Measurements from ENCODE around the gene DUSP7. TPM values are rescaled to one million over a fixed set of nuclear protein-coding genes. Genes with fewer than 3 reads are reported as not detected.
A peak's percentile ranks its signal among the peaks of the same experiment; 100 is the strongest.

The DUSP7 gene
- total and polyA plus RNA-seq, 5 donors from 2014 or later: 3.0 to 12.7 (median 3.5) TPM

DNA sequence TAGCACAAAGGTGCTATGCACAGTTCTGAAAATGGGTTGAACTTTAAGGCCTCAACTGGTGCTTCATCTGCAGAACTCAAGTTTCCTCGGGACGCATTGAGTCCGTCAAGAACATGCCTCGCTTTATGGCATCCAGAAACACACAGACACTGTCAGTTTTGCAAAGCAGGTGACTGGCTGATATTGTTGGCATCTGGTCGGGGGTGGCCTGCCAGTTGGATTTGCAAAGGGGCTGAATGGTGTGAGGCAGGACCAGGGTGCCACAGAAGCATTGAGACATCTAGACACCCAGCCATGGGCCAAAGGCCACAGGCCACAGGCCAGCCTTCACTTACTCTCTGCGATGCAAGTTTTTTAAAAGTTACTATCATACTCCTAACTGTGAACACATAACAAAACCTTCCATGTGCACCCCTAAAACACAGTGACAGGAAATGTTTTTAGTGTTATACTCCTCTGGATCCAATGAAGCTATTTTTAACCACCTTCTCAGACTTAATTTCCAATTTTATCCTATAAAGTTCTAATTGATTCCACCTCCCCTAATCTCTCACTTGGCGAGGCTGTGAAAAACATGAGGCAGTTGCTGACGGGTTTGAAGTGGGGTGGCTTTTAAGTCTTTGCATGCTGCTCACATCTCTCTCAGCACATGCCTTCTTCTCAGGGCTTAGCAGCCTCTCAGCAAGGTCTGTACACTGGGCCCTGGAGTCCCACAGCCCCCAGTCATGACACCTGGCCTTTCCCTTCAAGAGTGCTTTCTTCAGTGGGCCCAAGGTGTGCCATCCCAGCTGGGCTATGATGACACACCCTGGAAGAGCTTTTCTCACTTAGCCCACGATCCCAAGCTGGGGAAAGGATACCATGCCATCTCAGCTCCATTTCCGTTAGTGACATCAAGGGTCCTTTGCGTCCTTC lies 38.5 kb upstream of the DUSP7 start:
- no peaks in the 10 kb centered on the region for H3K27me3 ChIP-seq (ENCODE audit: control insufficient read depth, insufficient read depth, low read length)
- no peak overlapping the region for H3K4me3 ChIP-seq (ENCODE audit: low read depth, low read length)
- no peaks in the 10 kb centered on the region for H3K4me1 Mint-ChIP-seq
- no peaks in the 10 kb centered on the region for H3K27me3 Mint-ChIP-seq
- H3K4me1 ChIP-seq (ENCODE audit: control insufficient read depth, insufficient read depth, low read length, poor library complexity, severe bottlenecking): no peaks in the 10 kb centered on the region
- no peak overlapping the region for H3K4me3 Mint-ChIP-seq
- no peaks in the 10 kb centered on the region for H3K36me3 Mint-ChIP-seq
- ATAC-seq (ENCODE audit: low read depth in 2 of 2): no peak
- DNase-seq: no peak
- no peaks in the 10 kb centered on the region for H3K9me3 ChIP-seq (ENCODE audit: control insufficient read depth in 2 of 2, low read length in 2 of 2)
- no peaks in the 10 kb centered on the region for H3K36me3 ChIP-seq (ENCODE audit: control insufficient read depth, insufficient read depth, low read length)
- no peak overlapping the region for H3K27ac ChIP-seq (ENCODE audit: insufficient read depth, low read length, poor library complexity, severe bottlenecking)
- peak overlapping the region in 1 of 3 donors; percentile 15 for H3K27ac Mint-ChIP-seq
- peaks cover 0 to 1% (median 0%) of the 10 kb centered on the region in 7 donors for H3K9me3 Mint-ChIP-seq

DNA sequence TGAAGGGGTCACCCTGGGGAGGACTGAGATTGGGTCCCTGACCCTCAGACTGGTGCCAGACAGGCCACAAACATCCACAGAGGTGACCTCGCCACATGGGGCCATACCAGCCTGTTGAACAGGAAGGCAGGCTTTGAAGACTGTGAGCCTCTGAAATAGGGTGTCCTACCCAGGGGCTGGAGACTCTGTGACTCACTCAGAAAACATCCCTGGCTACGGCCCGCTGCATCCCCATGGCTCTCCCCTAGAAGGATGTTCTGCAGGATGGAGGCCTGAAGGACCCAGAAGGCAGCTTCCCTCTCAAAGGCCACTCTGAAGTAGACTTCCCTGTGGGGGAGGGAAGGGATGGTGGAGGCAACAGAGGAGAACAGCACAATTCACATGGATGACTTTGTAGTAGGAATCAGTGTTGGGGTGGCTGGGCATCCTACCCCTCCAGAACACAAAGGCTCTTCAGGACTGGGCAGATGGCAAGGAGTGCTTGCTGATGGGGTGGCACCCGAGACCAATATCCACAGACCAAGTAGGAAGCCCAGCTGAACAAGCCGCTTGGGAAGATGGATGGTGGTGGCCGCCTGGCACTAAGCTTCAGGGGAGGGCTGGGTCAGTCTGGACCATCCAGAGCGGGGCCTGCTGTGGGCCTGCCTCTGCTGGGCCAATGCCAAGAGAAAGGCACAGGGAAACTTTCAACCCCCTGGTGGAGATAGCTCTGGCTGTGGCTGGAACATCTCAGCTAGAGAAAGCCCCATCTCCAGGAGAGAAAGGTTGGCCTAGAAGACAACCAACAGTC lies 37.6 kb upstream of the DUSP7 start:
- DNase-seq (no peak), ATAC-seq (ENCODE audit: low read depth in 2 of 2) (no peak)
- H3K27ac ChIP-seq (ENCODE audit: insufficient read depth, low read length, poor library complexity, severe bottlenecking): no peak overlapping the region
- no peaks in the 10 kb centered on the region for H3K36me3 Mint-ChIP-seq
- no peak overlapping the region for H3K4me3 ChIP-seq (ENCODE audit: low read depth, low read length)
- H3K36me3 ChIP-seq (ENCODE audit: control insufficient read depth, insufficient read depth, low read length): no peaks in the 10 kb centered on the region
- no peaks in the 10 kb centered on the region for H3K9me3 ChIP-seq (ENCODE audit: control insufficient read depth in 2 of 2, low read length in 2 of 2)
- H3K27me3 Mint-ChIP-seq: no peaks in the 10 kb centered on the region
- no peak overlapping the region for H3K27ac Mint-ChIP-seq
- H3K27me3 ChIP-seq (ENCODE audit: control insufficient read depth, insufficient read depth, low read length): no peaks in the 10 kb centered on the region
- H3K4me3 Mint-ChIP-seq: no peak overlapping the region
- no peaks in the 10 kb centered on the region for H3K9me3 Mint-ChIP-seq
- H3K4me1 Mint-ChIP-seq: no peaks in the 10 kb centered on the region
- no peaks in the 10 kb centered on the region for H3K4me1 ChIP-seq (ENCODE audit: control insufficient read depth, insufficient read depth, low read length, poor library complexity, severe bottlenecking)

DNA sequence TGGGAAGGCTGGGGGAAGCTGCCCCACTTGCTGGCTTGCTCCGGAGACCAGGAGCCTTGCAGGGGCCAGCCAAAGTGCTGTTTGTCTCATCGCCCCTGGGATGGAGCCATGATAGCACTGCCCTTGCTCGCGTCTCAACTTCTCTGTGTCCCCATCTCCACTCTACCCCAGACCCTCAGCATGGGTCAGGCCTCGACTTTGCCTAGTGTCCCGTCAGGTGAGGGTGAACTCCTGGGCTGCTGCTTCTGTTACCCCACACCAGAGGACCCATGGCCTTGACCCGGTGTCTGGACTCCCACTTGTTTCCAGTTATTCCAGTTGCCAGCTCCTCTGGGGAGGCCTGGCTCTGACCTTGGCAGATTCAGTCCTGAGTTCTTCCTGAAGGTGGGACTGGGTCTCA lies 36.5 kb upstream of the DUSP7 start:
- Mint-ChIP-seq H3K27me3 (no peaks in the 10 kb centered on the region), H3K27ac (no peak overlapping the region), H3K36me3 (no peaks in the 10 kb centered on the region), H3K4me3 (no peak overlapping the region), H3K4me1 (peaks cover 0 to under 1% (median 0%) of the 10 kb centered on the region in 4 donors), H3K9me3 (no peaks in the 10 kb centered on the region)
- no peaks in the 10 kb centered on the region for H3K4me1 ChIP-seq (ENCODE audit: control insufficient read depth, insufficient read depth, low read length, poor library complexity, severe bottlenecking)
- ATAC-seq (ENCODE audit: low read depth in 2 of 2) (no peak), DNase-seq (no peak)
- H3K36me3 ChIP-seq (ENCODE audit: control insufficient read depth, insufficient read depth, low read length): no peaks in the 10 kb centered on the region
- H3K27ac ChIP-seq (ENCODE audit: insufficient read depth, low read length, poor library complexity, severe bottlenecking): no peak overlapping the region
- no peak overlapping the region for H3K4me3 ChIP-seq (ENCODE audit: low read depth, low read length)
- H3K9me3 ChIP-seq (ENCODE audit: control insufficient read depth in 2 of 2, low read length in 2 of 2): no peaks in the 10 kb centered on the region
- no peaks in the 10 kb centered on the region for H3K27me3 ChIP-seq (ENCODE audit: control insufficient read depth, insufficient read depth, low read length)

DNA sequence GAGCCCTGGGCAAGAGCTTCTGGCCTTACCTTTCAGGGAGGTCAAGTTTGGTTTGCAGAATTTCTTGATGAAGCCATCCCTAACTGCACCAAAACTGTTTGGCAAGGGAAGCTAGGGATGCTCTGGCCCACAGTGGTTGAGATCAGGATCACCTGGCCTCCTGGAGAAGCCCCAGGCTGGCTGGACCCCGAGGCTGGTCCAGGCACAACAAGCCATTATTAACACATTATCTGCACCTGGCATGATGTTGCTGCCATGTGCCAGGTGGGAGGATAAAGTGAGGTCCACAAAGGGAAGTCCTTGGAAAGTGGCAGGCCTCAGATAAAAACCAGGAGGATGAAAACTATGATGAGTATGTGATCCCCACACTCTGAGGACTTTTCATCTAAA lies 35.9 kb upstream of the DUSP7 start:
- Histone ChIP-seq H3K4me1 (ENCODE audit: control insufficient read depth, insufficient read depth, low read length, poor library complexity, severe bottlenecking) (peaks cover 3% of the 10 kb centered on the region), H3K4me3 (ENCODE audit: low read depth, low read length) (no peak overlapping the region), H3K27me3 (ENCODE audit: control insufficient read depth, insufficient read depth, low read length) (no peaks in the 10 kb centered on the region), H3K9me3 (ENCODE audit: control insufficient read depth in 2 of 2, low read length in 2 of 2) (no peaks in the 10 kb centered on the region), H3K27ac (ENCODE audit: insufficient read depth, low read length, poor library complexity, severe bottlenecking) (no peak overlapping the region), H3K36me3 (ENCODE audit: control insufficient read depth, insufficient read depth, low read length) (no peaks in the 10 kb centered on the region)
- H3K4me1 Mint-ChIP-seq: peaks cover 2 to 7% (median 5%) of the 10 kb centered on the region in 4 donors
- no peaks in the 10 kb centered on the region for H3K36me3 Mint-ChIP-seq
- ATAC-seq (ENCODE audit: low read depth in 2 of 2): no peak
- no peaks in the 10 kb centered on the region for H3K9me3 Mint-ChIP-seq
- H3K4me3 Mint-ChIP-seq: no peak overlapping the region
- no peak overlapping the region for H3K27ac Mint-ChIP-seq
- no peak for DNase-seq
- H3K27me3 Mint-ChIP-seq: no peaks in the 10 kb centered on the region

DNA sequence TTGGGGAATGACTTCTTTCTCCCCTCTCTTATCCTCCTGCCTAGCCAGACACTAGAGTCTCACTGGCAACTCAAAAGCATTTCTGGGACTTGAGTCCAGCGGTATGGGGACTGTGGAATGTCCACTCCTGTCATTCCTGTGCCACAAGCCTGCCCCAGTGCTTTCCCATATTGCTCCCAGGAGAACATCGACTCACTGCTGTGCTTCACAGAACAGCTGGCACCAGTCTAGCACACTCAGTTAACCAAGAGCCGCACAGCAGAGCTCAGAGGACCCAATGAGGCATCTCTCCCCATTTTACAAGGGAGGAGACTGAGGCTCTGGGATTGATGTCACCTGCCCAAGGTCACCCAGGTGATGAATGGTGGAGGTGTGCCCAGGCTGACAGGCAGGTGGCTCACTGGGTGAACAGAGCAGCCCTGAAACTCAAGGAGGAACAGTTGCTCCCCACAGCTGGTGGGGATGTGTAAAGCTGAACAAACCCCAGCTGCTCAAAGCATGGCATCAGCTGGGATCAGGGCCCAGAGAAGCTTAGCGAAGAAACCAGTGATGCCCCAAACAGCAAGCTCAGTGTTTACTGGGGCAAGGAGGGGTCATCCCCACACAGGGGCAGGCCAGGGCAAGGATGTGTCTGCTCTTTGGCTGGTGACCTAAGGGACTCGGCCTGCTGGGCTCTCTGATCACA lies 35.4 kb upstream of the DUSP7 start:
- H3K9me3 ChIP-seq (ENCODE audit: control insufficient read depth in 2 of 2, low read length in 2 of 2): no peaks in the 10 kb centered on the region
- no peak overlapping the region for H3K27ac ChIP-seq (ENCODE audit: insufficient read depth, low read length, poor library complexity, severe bottlenecking)
- ATAC-seq (ENCODE audit: low read depth in 2 of 2) (no peak), DNase-seq (no peak)
- H3K4me3 ChIP-seq (ENCODE audit: low read depth, low read length): no peak overlapping the region
- H3K27me3 ChIP-seq (ENCODE audit: control insufficient read depth, insufficient read depth, low read length): no peaks in the 10 kb centered on the region
- peak overlapping the region in 2 of 3 donors; percentile 4 to 20 for H3K27ac Mint-ChIP-seq
- peaks cover 2 to 12% (median 10%) of the 10 kb centered on the region in 4 donors for H3K4me1 Mint-ChIP-seq
- H3K4me3 Mint-ChIP-seq: no peak overlapping the region
- no peaks in the 10 kb centered on the region for H3K36me3 Mint-ChIP-seq
- no peaks in the 10 kb centered on the region for H3K36me3 ChIP-seq (ENCODE audit: control insufficient read depth, insufficient read depth, low read length)
- no peaks in the 10 kb centered on the region for H3K27me3 Mint-ChIP-seq
- H3K9me3 Mint-ChIP-seq: no peaks in the 10 kb centered on the region
- H3K4me1 ChIP-seq (ENCODE audit: control insufficient read depth, insufficient read depth, low read length, poor library complexity, severe bottlenecking): peaks cover 8% of the 10 kb centered on the region

DNA sequence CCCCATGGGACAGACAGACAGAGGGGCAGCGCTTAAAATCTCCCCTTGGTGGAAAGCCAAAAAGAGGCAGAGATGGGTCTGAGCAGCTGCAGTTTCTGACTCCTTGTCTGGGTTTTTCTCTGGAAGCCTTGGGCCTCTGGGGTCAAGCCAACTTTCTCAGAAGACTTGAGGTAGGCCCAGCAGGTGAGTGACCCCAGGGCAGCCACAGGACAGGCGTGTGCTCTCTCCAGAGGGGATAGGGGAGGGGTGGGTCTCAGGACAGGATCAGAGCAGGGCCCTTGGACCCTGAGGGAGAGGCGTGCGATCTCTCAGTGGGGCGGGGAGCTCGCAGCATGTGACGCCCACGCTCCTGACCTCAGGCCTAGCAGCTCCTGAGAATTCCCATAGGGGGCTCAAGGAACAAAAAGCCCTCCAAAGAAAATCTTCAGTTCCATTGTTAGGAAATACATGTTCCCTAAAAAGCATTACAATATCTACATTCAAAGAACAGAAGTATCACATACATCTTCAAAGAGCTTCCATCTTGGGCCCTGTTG lies 34.6 kb upstream of the DUSP7 start:
- Histone ChIP-seq H3K36me3 (ENCODE audit: control insufficient read depth, insufficient read depth, low read length) (no peaks in the 10 kb centered on the region), H3K9me3 (ENCODE audit: control insufficient read depth in 2 of 2, low read length in 2 of 2) (no peaks in the 10 kb centered on the region), H3K27me3 (ENCODE audit: control insufficient read depth, insufficient read depth, low read length) (no peaks in the 10 kb centered on the region), H3K4me1 (ENCODE audit: control insufficient read depth, insufficient read depth, low read length, poor library complexity, severe bottlenecking) (peaks cover 9% of the 10 kb centered on the region), H3K27ac (ENCODE audit: insufficient read depth, low read length, poor library complexity, severe bottlenecking) (no peak overlapping the region), H3K4me3 (ENCODE audit: low read depth, low read length) (no peak overlapping the region)
- no peak overlapping the region for H3K4me3 Mint-ChIP-seq
- no peaks in the 10 kb centered on the region for H3K36me3 Mint-ChIP-seq
- H3K4me1 Mint-ChIP-seq: peaks cover 2 to 14% (median 11%) of the 10 kb centered on the region in 4 donors
- H3K27me3 Mint-ChIP-seq: no peaks in the 10 kb centered on the region
- ATAC-seq (ENCODE audit: low read depth in 2 of 2) (no peak), DNase-seq (no peak)
- H3K9me3 Mint-ChIP-seq: no peaks in the 10 kb centered on the region
- H3K27ac Mint-ChIP-seq: peak overlapping the region in 1 of 3 donors; percentile 20

DNA sequence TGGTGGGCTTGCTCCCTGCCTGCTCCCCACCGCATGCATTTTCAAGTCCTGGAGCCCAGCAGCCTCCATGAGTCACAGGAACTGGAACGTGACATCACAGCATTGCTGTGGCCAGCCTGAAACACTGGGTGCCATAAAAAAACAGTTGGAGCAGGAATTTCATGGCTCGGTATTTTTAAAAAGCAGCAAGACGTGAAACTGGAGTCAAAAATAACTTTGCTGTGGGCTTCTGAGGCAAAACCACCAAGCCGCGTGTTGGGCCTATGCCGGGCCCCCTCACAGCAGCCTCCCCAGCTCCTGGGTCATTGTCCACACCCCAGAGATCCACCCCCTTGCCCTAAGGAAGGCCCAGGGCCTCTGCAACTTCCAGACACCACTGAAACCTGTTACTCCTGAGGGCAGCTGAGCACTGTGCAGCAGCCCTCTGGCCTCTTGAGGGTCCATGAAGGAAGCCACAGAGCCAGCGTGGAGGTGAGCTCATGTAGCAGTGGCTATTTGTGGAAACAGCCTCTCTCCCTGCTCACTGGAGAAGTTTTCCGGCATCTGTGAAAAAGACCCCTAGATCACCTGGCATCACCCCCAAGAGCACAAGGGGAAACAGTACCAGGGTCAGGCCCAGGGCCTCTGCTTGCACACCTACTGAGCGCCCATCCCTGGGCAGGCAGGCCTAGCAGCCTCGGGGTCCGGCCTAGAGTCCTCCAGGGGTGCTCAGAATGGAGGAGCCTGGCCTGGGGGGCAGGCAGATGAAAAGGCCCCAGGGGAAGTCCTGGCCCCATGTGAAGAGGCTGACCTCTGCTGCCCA lies 34.0 kb upstream of the DUSP7 start:
- H3K4me3 ChIP-seq (ENCODE audit: low read depth, low read length): no peak overlapping the region
- H3K27ac ChIP-seq (ENCODE audit: insufficient read depth, low read length, poor library complexity, severe bottlenecking): no peak overlapping the region
- Mint-ChIP-seq H3K36me3 (no peaks in the 10 kb centered on the region), H3K27me3 (no peaks in the 10 kb centered on the region), H3K27ac (peak overlapping the region in 1 of 3 donors; percentile 36), H3K4me1 (peaks cover 5 to 14% (median 11%) of the 10 kb centered on the region in 4 donors), H3K9me3 (no peaks in the 10 kb centered on the region), H3K4me3 (no peak overlapping the region)
- no peaks in the 10 kb centered on the region for H3K9me3 ChIP-seq (ENCODE audit: control insufficient read depth in 2 of 2, low read length in 2 of 2)
- no peaks in the 10 kb centered on the region for H3K27me3 ChIP-seq (ENCODE audit: control insufficient read depth, insufficient read depth, low read length)
- peaks cover 9% of the 10 kb centered on the region for H3K4me1 ChIP-seq (ENCODE audit: control insufficient read depth, insufficient read depth, low read length, poor library complexity, severe bottlenecking)
- DNase-seq: no peak
- no peak for ATAC-seq (ENCODE audit: low read depth in 2 of 2)
- no peaks in the 10 kb centered on the region for H3K36me3 ChIP-seq (ENCODE audit: control insufficient read depth, insufficient read depth, low read length)
